Measurements from ENCODE around the gene WNT3A.
"Not testable (repeated sequence)": the region's sequence is repeated elsewhere in the genome, so short reads cannot be mapped to it uniquely, and the experiment has no call there.

WNT3A gene

DNA sequence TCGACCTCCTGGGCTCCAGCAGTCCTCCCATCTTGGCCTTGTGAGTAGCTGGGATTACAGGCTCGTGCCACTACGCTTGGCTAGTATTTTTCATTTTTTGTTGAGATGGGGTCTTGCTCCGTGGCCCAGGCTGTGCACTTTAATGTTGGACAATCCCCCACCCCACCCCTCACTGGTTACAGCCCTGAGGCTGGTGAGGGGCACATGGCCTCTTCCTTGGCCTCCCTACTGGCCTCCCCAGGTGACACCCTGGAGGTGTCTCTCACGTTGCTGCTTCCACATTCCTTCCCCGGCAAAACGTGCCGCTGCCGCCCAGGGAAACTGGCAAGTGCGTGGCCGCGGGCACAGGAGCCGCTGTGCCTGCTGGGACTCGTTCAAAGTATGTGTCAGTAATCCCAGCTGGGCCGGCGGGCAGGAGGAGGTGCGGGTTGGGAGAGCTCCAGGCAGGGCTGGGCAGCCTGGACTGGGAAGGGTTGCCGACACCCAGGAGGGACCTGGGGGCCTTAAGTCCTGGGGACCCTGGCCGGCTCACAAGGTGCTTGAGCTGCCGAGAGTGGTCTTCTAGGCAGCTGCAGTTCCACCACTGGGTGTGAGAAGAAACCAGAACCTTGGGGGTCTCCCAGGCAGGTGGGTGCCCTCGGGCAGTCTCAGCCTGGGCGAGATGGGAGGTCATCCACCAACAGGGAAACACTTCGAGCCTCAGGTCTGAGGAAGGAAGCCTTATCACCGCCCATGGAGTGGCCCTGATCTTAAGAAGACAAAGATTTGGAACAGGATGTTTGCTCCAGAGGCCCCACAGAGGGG is 6.5 kb downstream of the WNT3A start:
- DNase-seq, result no peak

DNA sequence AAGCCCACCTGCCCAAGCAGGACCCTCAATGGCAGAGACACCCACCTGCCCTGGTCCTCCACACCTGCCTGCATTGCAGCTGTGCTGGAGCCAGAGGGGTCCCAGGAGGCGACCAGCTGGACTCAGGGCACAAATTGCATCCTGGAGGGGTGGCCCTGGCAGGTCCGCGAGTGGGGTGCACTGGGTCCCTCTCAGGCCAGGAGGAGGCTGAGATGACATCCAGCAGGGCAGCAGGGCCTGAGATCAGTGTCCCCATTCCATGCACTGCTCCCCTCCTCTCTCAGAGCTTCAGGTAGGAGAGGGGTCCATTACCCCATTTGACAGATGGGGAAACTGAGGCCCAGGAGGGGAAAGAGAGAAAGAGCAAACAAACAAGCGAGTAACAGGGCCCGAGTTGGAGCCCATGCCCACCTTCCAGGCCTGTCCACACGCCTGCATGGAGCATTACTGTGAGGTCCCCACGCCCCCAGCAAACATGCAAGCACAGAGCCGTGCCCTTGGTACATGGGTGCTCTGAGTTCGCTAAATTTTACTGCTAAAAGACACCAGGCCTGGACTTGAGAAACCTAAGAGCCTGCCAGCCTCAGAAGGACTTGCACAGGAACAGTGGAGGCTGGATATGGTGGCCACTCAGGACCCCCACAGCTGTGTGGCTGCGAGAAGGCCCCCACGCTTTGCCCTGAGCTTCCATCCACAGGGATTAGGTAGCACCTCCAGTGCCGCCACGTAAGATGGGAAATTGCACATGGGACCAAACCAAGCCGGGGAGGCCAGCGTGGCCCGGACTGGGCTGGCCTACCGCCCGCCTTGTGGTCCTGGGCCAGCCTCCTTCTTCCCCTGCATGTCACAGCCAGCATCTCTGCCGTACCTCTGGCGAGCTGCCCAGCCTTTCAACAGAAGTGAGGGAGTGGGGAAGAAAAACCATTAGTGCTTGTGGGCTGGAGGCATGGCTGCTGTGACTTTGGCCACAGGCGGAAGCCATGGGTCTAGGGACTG is 7.4 kb downstream of the WNT3A start:
- peak; percentile 10 for DNase-seq

DNA sequence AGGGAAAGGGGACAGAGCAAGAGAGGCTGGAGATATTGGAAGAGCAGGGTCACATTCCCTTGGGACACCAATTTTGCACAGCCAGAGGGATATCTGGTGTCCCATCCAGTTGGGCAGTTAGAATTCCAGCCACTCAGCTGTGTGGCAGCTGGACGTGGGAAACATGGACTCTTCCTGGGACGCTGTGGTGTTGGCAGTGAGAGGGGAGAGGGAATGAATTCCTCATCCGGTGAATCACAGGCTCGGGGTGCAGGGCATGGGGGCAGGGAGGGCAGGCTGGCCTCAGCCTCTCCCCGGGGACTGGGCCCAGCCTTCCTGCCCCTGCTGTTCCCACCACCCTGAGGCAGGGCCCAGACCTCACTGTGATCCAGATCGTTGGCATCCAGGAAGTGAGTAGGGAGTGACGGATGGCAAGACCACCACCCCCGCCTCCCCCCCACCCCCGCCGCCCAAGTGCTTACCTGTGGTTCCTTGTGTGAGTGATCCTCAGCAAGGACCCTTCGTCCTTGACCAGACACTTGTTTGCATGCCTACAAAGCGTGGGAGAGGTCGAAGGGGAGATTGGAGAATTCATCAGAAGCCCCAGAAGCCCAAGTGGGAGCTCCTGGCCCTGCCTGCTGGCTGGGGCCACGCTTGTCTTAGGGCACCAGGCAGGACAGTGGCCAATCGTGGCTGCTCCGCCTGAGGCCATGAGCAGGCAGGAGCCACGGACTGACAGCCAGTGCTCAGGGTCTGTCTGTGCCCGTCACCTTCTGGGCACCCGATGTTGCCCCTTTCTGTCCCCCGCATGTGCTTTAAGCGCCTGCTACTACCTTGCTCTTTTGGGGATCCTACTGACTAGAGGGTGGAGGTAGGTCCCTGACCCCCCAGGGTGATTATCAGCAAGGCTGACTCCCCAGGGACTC is 8.7 kb downstream of the WNT3A start:
- no peak for DNase-seq

DNA sequence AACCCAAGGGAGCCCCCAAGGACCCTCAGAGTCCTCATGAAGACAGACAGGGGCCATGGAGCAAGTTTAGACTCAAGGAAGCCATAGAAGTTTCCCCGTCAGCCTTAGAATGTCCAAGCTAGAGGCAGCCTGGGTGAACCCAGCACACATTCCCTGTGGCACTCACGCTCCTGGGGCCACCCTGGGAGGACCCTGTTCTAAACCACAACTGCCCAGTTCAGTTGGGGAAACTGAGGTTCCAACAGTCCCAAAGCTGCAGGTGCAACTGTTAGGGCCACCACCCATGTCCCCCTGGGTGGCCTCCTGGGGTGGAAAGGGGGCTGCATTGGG is 9.3 kb downstream of the WNT3A start:
- no peak for DNase-seq

DNA sequence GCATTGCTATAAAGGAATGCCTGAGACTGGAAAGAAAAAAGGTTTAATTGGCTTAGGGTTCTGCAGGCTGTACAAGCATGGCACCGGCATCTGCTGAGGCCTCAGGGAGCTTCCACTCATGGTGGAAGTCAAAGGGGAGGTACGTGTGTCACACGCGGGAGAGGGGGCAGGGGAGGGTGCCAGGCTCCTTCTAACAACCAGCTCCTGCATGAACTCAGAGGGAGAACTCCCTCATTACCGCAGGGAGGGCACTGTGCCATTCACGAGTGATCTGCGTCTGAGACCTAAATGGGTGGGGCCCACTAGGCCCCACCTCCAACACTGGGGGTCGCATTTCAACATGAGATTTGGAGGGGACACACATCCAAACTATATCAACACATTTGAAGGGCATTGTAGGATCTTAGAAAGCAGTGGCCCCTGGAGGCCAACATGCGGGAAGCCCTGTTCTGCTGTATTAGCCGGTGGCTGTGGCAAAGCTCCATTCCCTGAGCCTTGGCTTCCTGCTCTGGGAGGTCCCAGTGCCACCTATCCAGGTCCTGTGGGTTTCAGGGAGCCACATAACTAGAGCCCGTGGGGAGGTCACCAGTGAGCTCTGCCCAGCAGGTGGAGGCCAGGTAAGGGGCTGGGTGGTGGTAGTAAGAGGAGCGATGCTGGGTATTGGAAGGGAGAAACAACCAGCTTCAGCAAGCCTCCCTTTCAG is 10.0 kb downstream of the WNT3A start:
- no peak for DNase-seq

DNA sequence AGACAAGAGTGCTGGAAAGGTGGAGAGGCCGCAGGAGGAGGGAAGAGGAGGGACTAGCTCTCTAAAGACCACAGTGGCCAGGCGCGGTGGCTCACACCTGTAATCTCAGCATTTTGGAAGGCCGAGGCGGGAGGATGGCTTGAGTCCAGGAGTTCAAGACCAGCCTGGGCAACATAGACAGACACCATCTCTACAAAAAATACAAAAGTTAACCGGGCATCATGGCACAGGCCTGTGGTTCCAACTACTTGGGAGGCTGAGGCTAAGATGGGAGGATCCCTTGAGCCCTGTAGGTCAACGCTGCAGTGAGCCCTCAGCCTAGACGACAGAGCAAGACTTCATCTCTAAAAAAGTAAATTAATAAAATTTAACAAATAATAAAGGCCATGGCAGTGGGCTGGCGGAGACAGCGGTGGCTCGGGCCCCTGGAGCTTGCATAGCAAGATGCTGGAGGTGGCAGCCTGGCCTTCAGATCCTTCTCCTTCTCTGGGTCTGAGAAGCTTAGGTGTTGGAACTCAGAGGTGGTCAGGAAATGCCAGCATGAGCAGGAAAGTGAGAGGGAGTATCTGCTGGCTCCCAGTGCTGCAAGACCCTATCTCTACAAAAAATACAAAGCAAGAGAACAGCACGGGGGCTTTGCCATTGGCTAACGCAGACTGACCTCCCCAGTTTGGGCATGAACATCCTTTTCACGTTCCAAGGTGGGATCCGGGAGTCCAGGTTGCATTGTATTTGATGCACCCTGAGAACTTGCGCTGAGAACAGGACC is 10.7 kb downstream of the WNT3A start:
- DNase-seq, result no peak

DNA sequence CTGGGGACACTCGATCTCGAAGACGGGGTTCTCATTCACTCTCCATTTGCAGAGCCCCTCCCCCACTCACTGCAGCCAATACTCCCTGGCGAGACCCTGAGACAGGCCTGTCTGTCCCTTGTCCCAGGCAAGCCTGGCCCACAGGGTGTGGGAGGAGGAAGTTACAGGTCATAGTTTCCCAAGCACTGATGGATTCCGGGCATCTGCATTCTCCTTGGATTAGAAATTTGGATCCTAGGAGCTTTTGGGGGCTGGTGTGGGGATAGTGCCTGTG is 11.3 kb downstream of the WNT3A start:
- no peak for DNase-seq

DNA sequence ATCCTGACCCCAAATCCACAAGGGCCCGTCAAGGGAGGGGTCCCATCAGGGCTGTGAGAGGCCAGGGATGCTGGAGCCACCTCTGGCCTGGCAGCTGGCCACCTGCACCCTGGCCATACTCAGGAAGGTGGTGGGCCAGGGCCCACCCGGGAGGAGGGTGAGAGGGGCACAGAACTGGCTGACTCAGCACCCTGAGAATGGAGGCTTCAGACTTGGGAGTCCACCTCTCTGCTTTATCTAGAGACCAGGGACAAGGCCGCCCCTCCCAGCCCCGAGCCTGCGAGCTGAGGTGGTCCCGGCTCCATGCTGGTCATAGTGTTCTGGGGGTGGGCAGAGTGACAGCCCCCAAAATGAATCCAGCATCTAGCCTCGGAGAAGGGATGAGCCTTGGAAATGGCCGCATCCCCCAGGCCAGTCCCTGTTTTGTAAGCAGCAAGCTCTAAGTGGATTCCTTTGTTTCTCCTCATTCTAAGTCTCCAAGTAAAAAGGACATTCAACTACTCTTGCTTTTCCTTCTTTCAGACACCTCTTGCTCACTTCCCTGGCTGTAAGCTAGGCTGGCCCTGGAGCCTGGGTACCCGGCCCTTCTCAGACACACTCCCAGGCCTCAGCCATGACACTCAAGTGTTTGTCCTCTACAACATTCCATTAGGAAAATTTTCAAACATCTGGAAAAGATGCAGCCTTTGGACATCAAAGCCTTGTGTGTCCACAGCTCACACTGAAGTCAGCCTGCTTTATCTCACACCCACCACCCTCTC is 12.3 kb downstream of the WNT3A start:
- no peak for DNase-seq

DNA sequence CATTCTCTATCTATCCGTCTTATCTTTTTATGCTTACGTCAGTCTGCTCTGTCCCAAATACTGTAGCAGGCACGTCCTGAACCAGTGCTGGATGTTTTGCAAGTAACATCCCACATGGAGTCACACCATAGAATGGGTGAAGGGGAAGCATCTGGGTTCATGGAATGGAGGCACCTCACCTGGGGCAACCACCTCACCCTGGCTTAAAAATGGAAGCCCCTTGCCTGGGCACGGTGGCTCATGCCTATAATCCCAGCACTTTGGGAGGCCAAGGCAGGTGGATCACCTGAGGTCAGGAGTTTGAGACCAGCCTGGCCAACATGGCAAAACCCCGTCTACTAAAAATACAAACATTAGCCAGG is 12.9 kb downstream of the WNT3A start:
- not testable (repeated sequence) for DNase-seq

DNA sequence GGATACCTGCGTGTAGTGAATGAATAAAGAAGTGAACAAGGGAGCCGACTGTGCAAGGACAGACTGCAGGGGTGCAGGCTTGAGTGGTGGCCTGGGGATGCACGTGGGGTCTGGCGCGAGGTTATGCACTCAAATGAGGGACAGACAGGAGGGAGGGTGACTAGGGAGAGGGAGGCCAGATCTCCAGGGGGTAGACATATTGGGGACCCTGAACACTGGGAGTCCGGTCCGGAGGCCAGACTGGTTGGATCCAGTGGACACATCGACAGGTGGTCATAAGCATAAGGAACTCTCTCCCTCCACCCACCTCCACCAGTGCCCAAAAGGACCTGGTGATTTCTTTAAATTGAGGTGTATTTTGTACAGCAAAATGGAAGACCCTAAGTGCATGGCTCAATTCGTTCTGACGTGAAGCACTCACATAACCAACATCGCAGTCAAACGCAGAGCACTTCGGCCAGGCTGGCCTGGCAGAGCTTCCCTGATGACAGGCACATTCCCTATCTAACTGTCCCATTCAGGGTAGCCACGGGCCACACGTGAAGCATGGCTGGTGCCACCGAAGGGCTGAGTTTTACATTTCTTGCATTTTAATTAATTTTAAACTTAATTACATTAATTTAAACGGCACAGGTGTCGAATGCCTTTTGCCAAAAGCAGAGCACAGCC is 14.0 kb downstream of the WNT3A start:
- DNase-seq, result no peak

DNA sequence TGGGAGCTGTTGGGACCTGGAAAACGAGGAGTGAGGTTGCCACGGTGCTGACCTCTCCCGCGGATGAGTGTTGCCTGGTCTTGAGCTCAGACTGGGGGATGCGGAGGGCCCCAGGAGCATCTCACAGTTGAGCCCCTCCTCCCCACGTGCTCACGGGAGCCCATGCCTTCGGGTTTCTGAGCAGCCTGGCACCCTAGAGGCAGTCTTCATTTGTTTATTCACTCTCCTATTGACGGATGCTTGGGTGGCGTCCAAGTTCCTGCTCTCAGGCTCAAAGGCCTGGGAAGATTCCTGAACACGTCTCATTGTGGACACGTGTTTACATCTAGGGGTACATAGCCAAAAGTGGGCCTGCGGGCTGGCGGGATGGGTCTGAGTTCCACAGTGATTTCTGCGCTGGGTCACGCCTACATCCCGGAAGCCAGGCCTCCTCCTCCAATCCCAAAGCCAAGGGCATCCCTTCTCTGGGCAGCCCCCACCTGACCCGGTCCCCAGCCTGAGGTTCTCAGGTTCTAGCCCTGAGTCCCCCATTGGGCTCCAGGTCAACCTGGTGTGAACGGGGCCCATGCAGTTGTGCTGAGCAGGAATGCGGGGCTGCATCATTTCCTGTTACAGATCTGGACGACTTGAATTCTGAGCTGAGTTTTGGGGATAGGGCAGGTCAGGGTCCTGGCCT is 14.7 kb downstream of the WNT3A start:
- DNase-seq, result no peak

DNA sequence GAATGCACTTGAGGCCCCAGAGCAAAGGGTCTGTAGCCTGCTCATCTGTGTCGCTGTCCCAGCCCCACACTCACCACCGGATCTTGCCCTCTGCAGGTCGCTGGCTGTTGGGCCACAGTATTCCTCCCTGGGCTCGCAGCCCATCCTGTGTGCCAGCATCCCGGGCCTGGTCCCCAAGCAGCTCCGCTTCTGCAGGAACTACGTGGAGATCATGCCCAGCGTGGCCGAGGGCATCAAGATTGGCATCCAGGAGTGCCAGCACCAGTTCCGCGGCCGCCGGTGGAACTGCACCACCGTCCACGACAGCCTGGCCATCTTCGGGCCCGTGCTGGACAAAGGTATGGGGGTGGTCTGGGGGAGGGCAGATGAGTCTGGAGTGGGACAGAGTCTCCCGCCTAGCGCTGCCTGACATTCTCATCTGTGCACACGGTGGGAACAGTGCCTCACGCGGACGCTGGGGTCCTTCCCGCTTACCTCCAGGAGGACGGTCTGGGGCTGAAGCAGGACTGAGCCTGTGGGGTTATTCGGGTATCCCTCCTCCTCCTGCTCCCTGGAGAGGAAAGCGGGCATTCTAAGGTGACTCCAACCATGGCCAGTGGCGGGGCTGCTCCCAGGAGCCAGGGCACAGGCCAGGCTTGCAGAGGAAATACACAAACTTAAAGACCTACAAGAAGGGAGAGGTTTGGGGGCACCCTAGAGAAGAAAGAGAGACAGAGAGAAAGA is 15.9 kb downstream of the WNT3A start:
- no peak for DNase-seq

DNA sequence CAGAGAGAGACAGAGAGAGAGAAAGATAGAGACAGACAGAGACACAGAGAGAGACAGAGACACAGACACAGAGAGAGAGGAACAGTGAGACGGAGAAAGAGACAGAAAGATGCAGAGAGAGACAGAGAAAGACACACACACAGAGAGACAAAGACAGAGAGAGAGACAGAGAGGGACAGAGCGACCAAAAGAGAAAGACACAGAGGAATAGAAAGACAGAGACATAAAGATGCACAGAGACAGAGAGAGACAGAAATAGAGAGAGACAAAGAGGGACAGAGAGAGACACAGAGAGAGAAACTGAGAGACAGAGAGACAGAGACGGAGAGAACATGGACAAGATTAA is 16.5 kb downstream of the WNT3A start:
- no peak for DNase-seq

DNA sequence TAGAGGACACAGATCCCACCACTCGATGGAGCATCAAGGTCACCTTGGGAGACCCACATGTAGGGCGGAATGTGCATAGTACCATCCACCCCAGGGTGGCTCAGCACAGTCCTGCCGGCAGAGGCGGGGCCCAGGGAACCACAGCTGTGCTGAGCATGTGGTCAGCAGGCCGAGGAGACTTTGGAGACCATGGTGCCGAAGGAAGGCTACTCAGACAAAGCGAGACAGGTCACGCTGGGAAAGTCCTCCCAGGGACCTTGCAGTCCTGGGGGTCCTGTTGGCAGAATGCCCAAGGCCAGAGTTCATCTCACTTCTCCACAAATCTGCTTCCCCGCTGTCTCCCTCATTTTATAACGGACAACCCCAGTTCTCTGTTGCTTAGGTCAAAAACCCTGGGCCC is 22.5 kb downstream of the WNT3A start:
- no peak for DNase-seq

DNA sequence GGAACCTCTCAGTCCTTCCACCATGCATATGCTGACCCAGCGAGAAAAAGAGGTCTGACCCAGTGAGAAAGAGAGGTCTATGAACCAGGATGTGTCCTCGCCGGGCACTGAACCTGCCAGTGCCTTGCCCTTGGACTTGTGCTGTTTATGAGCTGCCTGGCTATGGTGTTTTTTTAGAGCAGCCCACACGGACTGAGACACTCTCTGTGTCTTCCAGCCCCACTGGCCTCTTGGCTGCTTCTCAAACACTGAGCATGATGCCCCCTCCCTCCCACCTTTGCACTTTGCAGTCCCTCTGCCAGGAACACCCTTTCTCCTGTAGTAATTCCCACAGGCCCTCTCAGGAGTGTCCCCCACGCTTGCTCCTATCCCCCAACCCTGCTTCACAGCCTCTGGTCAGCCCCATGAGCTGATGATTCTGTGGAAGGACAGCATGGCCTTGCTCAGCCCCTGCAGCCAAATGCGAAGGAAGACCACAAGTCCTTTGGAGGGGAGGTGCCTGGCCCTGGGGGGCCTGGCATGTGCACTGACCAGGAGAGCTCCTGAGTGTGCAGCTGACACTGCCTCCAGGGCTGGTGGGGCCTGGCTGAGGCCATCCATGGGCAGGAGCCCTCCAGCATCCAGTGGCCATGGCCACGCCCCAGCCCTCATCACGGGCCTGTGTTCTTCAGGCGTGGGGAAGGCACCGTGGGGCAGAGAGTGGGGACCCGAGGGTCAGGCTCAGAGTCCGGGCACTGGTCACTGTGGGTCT is 23.8 kb downstream of the WNT3A start:
- no peak for DNase-seq

DNA sequence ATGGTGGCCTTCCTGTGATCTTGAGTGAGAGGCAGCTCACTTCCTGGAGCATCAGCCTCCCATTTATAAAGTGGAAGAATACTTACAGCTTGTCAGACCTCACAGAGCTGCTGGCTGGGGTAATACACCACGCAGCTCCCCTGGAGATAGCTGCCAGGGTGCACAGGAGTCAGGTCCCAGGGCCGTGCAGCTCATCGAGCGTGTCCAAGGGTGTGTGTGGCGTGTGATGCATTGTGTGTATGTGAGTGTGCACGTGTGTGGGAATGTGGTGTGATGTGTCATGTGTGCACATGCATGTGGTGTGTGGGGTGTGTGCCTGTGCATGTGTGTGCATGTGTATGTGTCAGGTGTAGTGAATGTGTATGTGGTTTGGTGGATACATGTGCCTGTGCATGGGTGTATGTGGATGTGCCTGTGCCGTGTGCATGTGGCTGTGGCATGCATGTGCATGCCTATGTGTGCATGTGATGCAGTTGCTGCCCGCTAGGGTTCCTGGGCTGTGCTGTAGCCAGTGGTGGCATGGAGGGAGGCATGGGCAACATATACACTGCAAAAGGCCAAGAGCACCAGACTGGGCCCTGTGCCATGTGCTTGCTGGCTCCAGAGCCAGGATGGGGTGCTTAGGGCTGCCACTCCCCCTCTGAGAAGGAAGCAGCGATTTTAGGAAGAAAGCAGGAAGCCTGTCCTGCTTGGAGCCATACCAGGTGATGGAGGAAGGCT is 24.6 kb downstream of the WNT3A start:
- DNase-seq, result no peak

DNA sequence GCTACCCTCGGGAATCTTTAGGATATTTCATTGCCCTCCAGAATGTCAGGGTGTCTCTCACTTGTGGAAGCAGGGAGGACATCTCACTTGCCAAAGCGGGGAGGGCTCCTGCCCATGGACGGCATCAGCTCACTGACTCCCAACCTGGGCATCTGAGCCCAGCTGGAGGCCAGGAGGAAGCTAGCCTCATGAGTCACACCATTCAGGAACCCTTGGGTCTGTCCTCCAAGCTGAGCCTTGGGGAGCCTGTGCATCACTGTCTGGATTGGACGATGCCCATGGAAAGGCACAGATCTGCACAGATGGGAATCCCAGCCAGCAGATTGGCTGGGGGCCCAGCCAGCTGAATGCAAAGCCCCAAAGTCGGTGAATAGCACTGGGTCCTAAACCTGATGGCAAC is 25.2 kb downstream of the WNT3A start:
- no peak for DNase-seq

DNA sequence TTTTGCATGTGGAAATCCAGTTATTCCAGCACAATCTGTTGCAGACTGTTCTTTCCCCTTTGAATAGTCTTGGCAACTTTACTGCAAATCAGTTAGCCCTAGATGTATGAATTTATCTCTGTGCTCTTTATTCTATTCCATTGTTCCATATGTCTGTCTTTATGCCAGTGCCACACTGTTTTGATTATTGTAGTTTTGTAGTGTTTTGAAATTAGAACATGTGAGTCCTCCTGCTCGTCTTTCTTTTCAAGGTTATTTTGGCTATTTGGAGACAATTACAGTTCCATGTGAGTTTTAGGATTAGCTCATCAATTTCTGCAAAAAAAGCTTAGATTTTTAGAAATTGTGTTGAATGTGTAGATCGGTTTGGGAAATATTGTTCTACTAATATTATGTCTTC is 26.6 kb downstream of the WNT3A start:
- no peak for DNase-seq

Measured in DMS79 treated with DMSO at 0.1 percent for 48 hours (cell line).